GM23338 (cell line): Measurements from ENCODE around the gene FARP1. TPM values are rescaled to one million over a fixed set of nuclear protein-coding genes. Genes with fewer than 3 reads are reported as not detected.

ENCODE experiments used
- ATAC-seq: fragments of 200-7000 bp; cut with Tn5 transposase; 3 replicates; pipeline ENCODE4 v1.9.1; 2020
- DNase-seq: peaks from one replicate; pipeline ENCODE4 v3.0.0-alpha.2; 2015; ENCODE audit warnings: low spot score
- H2AFZ ChIP-seq: fragments of 200-600 bp; sonication (generic); 2 replicates; pipeline ENCODE4 v1.8.0; 2016; ENCODE audit warnings: antibody characterized with exemption, mild to moderate bottlenecking, moderate library complexity
- H3F3A ChIP-seq: fragments of 200-600 bp; sonication (generic); replicated peaks from 2 replicates; pipeline ENCODE4 v1.8.0; 2017; ENCODE audit warnings: antibody characterized with exemption, mixed run types, low read depth
- H3K27ac ChIP-seq: fragments of 200-600 bp; sonication (generic); 2 replicates; pipeline ENCODE4 v1.6.1; 2016; ENCODE audit warnings: low read depth
- H3K27me3 ChIP-seq: fragments of 200-600 bp; sonication (generic); 2 replicates; pipeline ENCODE4 v1.8.0; 2016; ENCODE audit warnings: mild to moderate bottlenecking, mixed run types, moderate library complexity; ENCODE audit not compliant: insufficient read depth
- H3K36me3 ChIP-seq: fragments of 200-600 bp; sonication (generic); 2 replicates; pipeline ENCODE4 v1.8.0; 2016; ENCODE audit warnings: mild to moderate bottlenecking; ENCODE audit not compliant: insufficient read depth
- H3K4me1 ChIP-seq: fragments of 200-600 bp; sonication (generic); 2 replicates; pipeline ENCODE4 v1.8.0; 2016; ENCODE audit warnings: mild to moderate bottlenecking, moderate library complexity; ENCODE audit not compliant: insufficient read depth
- H3K4me2 ChIP-seq: fragments of 200-600 bp; sonication (generic); 2 replicates; pipeline ENCODE4 v1.7.1; 2017; ENCODE audit warnings: mixed run types
- H3K4me3 ChIP-seq: fragments of 200-600 bp; sonication (generic); 2 replicates; pipeline ENCODE4 v1.6.1; 2016; ENCODE audit warnings: mixed run types
- H3K79me2 ChIP-seq: fragments of 200-600 bp; sonication (generic); replicated peaks from 2 replicates; pipeline ENCODE4 v1.8.0; 2017; ENCODE audit warnings: mild to moderate bottlenecking; ENCODE audit not compliant: insufficient read depth
- H3K9me2 ChIP-seq: fragments of 200-600 bp; sonication (generic); 2 replicates; pipeline ENCODE4 v1.8.0; 2017; ENCODE audit not compliant: insufficient read depth
- H4K20me1 ChIP-seq: fragments of 200-600 bp; sonication (generic); replicated peaks from 2 replicates; pipeline ENCODE4 v1.8.0; 2017; ENCODE audit warnings: mild to moderate bottlenecking; ENCODE audit not compliant: insufficient read depth
- H3K27ac Mint-ChIP-seq: 2 replicates; pipeline ENCODE4 v1.8.0; 2020; ENCODE audit warnings: inconsistent platforms, mild to moderate bottlenecking, moderate library complexity, mixed read lengths
- H3K27me3 Mint-ChIP-seq: 3 replicates; pipeline ENCODE4 v1.8.0; 2022; ENCODE audit warnings: low read depth, mild to moderate bottlenecking, moderate library complexity, mixed read lengths, inconsistent platforms; ENCODE audit not compliant: insufficient read depth, poor library complexity
- H3K36me3 Mint-ChIP-seq: 3 replicates; pipeline ENCODE4 v1.8.0; 2021; ENCODE audit warnings: low read depth, mild to moderate bottlenecking, inconsistent platforms, moderate library complexity, mixed read lengths
- H3K4me1 Mint-ChIP-seq: 3 replicates; pipeline ENCODE4 v1.8.0; 2020; ENCODE audit warnings: mild to moderate bottlenecking, inconsistent platforms, mixed read lengths
- H3K4me3 Mint-ChIP-seq: 3 replicates; pipeline ENCODE4 v1.8.0; 2021; ENCODE audit warnings: moderate library complexity, mild to moderate bottlenecking, inconsistent platforms, mixed read lengths
- H3K9me3 Mint-ChIP-seq: 3 replicates; pipeline ENCODE4 v1.8.0; 2020; ENCODE audit warnings: moderate library complexity, mild to moderate bottlenecking, inconsistent platforms, mixed read lengths
- CREB1 ChIP-seq: fragments of 250-450 bp; sonication (Bioruptor Pico); IDR thresholded peaks from 2 replicates; pipeline ENCODE4 v1.5.0; 2020; ENCODE audit warnings: low read depth, mild to moderate bottlenecking, moderate library complexity
- CTCF ChIP-seq, 2 experiments: fragments of 200-600 bp in 1 of 2; sonication (generic) in 1 of 2; conservative IDR thresholded peaks; 2 replicates each; pipeline versions ENCODE4 v1.5.1 to v1.6.1; 2016 to 2017; ENCODE audit warnings: antibody characterized with exemption in 2 of 2, low read depth in 2 of 2, mild to moderate bottlenecking in 2 of 2, moderate library complexity in 1 of 2
- ETS1 ChIP-seq: IDR thresholded peaks from 2 replicates; pipeline ENCODE4 v1.6.1; 2016; ENCODE audit warnings: antibody characterized with exemption
- EZH2 ChIP-seq: fragments of 200-600 bp; sonication (generic); IDR thresholded peaks from one replicate; pipeline ENCODE4 v1.8.0; 2017; ENCODE audit warnings: antibody characterized with exemption, mild to moderate bottlenecking, low read depth; ENCODE audit not compliant: unreplicated experiment
- EZH2phosphoT487 ChIP-seq: fragments of 200-600 bp; sonication (generic); IDR thresholded peaks from one replicate; pipeline ENCODE4 v1.8.1; 2018; ENCODE audit warnings: antibody characterized with exemption; ENCODE audit not compliant: unreplicated experiment
- JUNB ChIP-seq: IDR thresholded peaks from one replicate; pipeline ENCODE4 v1.6.1; 2016; ENCODE audit warnings: antibody characterized with exemption; ENCODE audit not compliant: unreplicated experiment
- NANOG ChIP-seq: IDR thresholded peaks from 2 replicates; pipeline ENCODE4 v1.6.1; 2016; ENCODE audit warnings: antibody characterized with exemption, borderline replicate concordance
- POLR2AphosphoS5 ChIP-seq: IDR thresholded peaks from 2 replicates; pipeline ENCODE4 v1.6.1; 2016; ENCODE audit warnings: antibody characterized with exemption, low read depth
- REST ChIP-seq: IDR thresholded peaks from one replicate; pipeline ENCODE4 v1.6.1; 2018; ENCODE audit warnings: antibody characterized with exemption; ENCODE audit not compliant: unreplicated experiment
- STAT1 ChIP-seq: IDR thresholded peaks from one replicate; pipeline ENCODE4 v1.6.1; 2016; ENCODE audit warnings: antibody characterized with exemption; ENCODE audit not compliant: unreplicated experiment
- ZNF331 ChIP-seq: fragments of 250-450 bp; sonication (Bioruptor Pico); IDR thresholded peaks from 2 replicates; pipeline ENCODE4 v1.5.0; 2020; ENCODE audit warnings: low read depth, mild to moderate bottlenecking, moderate library complexity
- ZNF462 ChIP-seq: fragments of 250-450 bp; sonication (Bioruptor Pico); IDR thresholded peaks from 2 replicates; pipeline ENCODE4 v1.5.0; 2020; ENCODE audit warnings: mild to moderate bottlenecking, moderate library complexity
- polyA plus RNA-seq: library from polyadenylated mRNA; unstranded; fragments of >200 nt; fragmentation: Nextera tagmentation; extraction: Ambion mirVana; gene quantifications from 2 replicates; pipeline ENCODE4 v1.2.1, GENCODE V29; 2016
- total RNA-seq: library from RNA; depleted of rRNA; stranded (reverse); fragments of >200 nt; shearing (Covaris generic); gene quantifications from 2 replicates; pipeline ENCODE4 v1.2.3, GENCODE V29; 2014

FARP1 gene
- total and polyA plus RNA-seq, 2 experiments from 2014 or later, result 53.6 to 82.5 TPM

- TF ChIP-seq ETS1 (no peak), NANOG (no peak)
These were observed 155.7 kb downstream of the FARP1 start (continued) for GRCh38 chr13:98298599-98298998.

- Mint-ChIP-seq H3K9me3 (no peaks in the 10 kb centered on the region), H3K27me3 (peaks cover 2% of the 10 kb centered on the region), H3K4me1 (peaks cover 35% of the 10 kb centered on the region), H3K36me3 (no peaks in the 10 kb centered on the region), H3K4me3 (no peak overlapping the region), H3K27ac (no peak overlapping the region)
- peaks cover 19% of the 10 kb centered on the region for H3K4me1 ChIP-seq
- no peak overlapping the region for H2AFZ ChIP-seq
- DNase-seq (no peak), ATAC-seq (no peak)
- H3K4me3 ChIP-seq, result no peak overlapping the region
- peaks cover 18% of the 10 kb centered on the region; the same call in 1 of the 2 replicates for H4K20me1 ChIP-seq
- no peaks in the 10 kb centered on the region for H3F3A ChIP-seq
- no peaks in the 10 kb centered on the region for H3K27me3 ChIP-seq
- no peak overlapping the region for H3K27ac ChIP-seq
- H3K9me2 ChIP-seq, result no peaks in the 10 kb centered on the region
- no peak overlapping the region for H3K4me2 ChIP-seq
- peaks cover 79% of the 10 kb centered on the region for H3K79me2 ChIP-seq
- H3K36me3 ChIP-seq, result no peaks in the 10 kb centered on the region
- TF ChIP-seq ZNF331 (CRISPR knock-in tag) (no peak), CREB1 (no peak), REST (no peak), NANOG (no peak), JUNB (no peak), POLR2AphosphoS5 (no peak), EZH2phosphoT487 (no peak), EZH2 (no peak), ZNF462 (no peak), CTCF (conservative IDR thresholded peaks at IDR 0.05; ENCODE audit: low read depth in 2 of 2) (no peak), STAT1 (no peak)
These were observed 156.5 kb downstream of the FARP1 start for GRCh38 chr13:98299235-98299965.
